OCI-LY3 (cell line): ENCODE measurements around the gene CEACAM4.

ENCODE experiments used
- CTCF ChIP-seq: fragments of 200-600, 300-600 bp; sonication (generic); IDR thresholded peaks from 2 replicates; pipeline ENCODE4 v1.5.1; 2014; ENCODE audit warnings: antibody characterized with exemption, low read length, low read depth
- EZH2phosphoT487 ChIP-seq: fragments of 200-600 bp; shearing (Covaris generic); IDR thresholded peaks from 2 replicates; pipeline ENCODE4 v1.6.1; 2018; ENCODE audit warnings: antibody characterized with exemption, mixed run types, low read depth

GRCh38 chr19:41588497-41589209 lies 38.2 kb downstream of the CEACAM4 start:
- no peak for TF ChIP-seq CTCF
- no peak for TF ChIP-seq EZH2phosphoT487
